Activated CD8-positive, alpha-beta T cell treated with anti-CD3 and anti-CD28 coated beads for 36 hours (primary cell): ENCODE measurements around the gene RP9. TPM values are rescaled to one million over a fixed set of nuclear protein-coding genes. Genes with fewer than 3 reads are reported as not detected.

Experiments
- ATAC-seq: fragments of 200-7000 bp; cut with Tn5 transposase; one replicate; pipeline ENCODE4 v1.10.0; 2021; ENCODE audit warnings: mild to moderate bottlenecking, moderate library complexity
- CTCF ChIA-PET: fragments of 350-600 bp; sonication (Branson Sonifier 250); formaldehyde crosslinking; loops from one replicate; lab custom pipeline; 2021; ENCODE audit warnings: antibody characterized with exemption; lab: Charles Lee
- POLR2A ChIA-PET: fragments of 350-600 bp; sonication (Branson Sonifier 250); formaldehyde crosslinking; loops from one replicate; lab custom pipeline; 2021; ENCODE audit warnings: antibody characterized with exemption; lab: Charles Lee
- DNase-seq: peaks from one replicate; pipeline ENCODE4 v3.0.0-alpha.2; 2020
- H3K27ac Mint-ChIP-seq: one replicate; pipeline ENCODE4 v1.8.0; 2021; ENCODE audit warnings: mild to moderate bottlenecking, mixed read lengths
- H3K27me3 Mint-ChIP-seq: one replicate; pipeline ENCODE4 v1.8.0; 2021; ENCODE audit warnings: mixed read lengths
- H3K36me3 Mint-ChIP-seq: one replicate; pipeline ENCODE4 v1.8.0; 2021; ENCODE audit warnings: low read depth, mixed read lengths
- H3K4me1 Mint-ChIP-seq: one replicate; pipeline ENCODE4 v1.8.0; 2021; ENCODE audit warnings: low read depth, mixed read lengths
- H3K4me3 Mint-ChIP-seq: one replicate; pipeline ENCODE4 v1.8.0; 2021; ENCODE audit warnings: mild to moderate bottlenecking, moderate library complexity, mixed read lengths
- H3K9me3 Mint-ChIP-seq: one replicate; pipeline ENCODE4 v1.8.0; 2021; ENCODE audit warnings: mixed read lengths
- CTCF ChIP-seq: fragments of 200-600 bp; IDR thresholded peaks from one replicate; pipeline ENCODE4 v1.8.0; 2022; ENCODE audit warnings: antibody characterized with exemption, mild to moderate bottlenecking
- intact Hi-C: fragments of 100-400 bp; cut with micrococcal nuclease; formaldehyde crosslinking; loops from one replicate; pipeline ENCODE4 v1.10.0; 2022
- total RNA-seq, 2 experiments: library from RNA; stranded (reverse); gene quantifications; one replicate each; pipeline ENCODE4 v1.2.3, GENCODE V29; 2021

Gene RP9
- total RNA-seq, 2 experiments from 2014 or later = 14.2 to 15.4 TPM

GRCh38 chr7:33142585-33142984 is 33.4 kb upstream of the RP9 start:
- Mint-ChIP-seq H3K36me3 (peaks cover 4% of the 10 kb centered on the region), H3K4me1 (peaks cover 3% of the 10 kb centered on the region), H3K27me3 (no peaks in the 10 kb centered on the region), H3K4me3 (no peak overlapping the region), H3K27ac (no peak overlapping the region), H3K9me3 (peaks cover 5% of the 10 kb centered on the region)
- DNase-seq = no peak
- POLR2A ChIA-PET = no interaction called here
- no peak for ATAC-seq
- CTCF ChIA-PET = no interaction called here
- TF ChIP-seq CTCF = no peak
- intact Hi-C loops = no loop called here

GRCh38 chr7:33137103-33137502 is 27.9 kb upstream of the RP9 start:
- Mint-ChIP-seq H3K36me3 (peaks cover 4% of the 10 kb centered on the region), H3K27me3 (no peaks in the 10 kb centered on the region), H3K4me1 (peaks cover 3% of the 10 kb centered on the region), H3K4me3 (no peak overlapping the region), H3K9me3 (peaks cover 6% of the 10 kb centered on the region), H3K27ac (no peak overlapping the region)
- intact Hi-C loops = no loop called here
- no peak for DNase-seq
- no peak for ATAC-seq
- ChIA-PET CTCF (no interaction called here), POLR2A (no interaction called here)
- TF ChIP-seq CTCF = no peak

GRCh38 chr7:33130184-33130583 is 21.0 kb upstream of the RP9 start:
- Mint-ChIP-seq H3K36me3 (no peaks in the 10 kb centered on the region), H3K27ac (peak overlapping the region; percentile 84), H3K4me1 (peaks cover 19% of the 10 kb centered on the region), H3K4me3 (peak overlapping the region; percentile 96), H3K9me3 (no peaks in the 10 kb centered on the region), H3K27me3 (no peaks in the 10 kb centered on the region)
- POLR2A ChIA-PET = no interaction called here
- intact Hi-C loops = no loop called here
- TF ChIP-seq CTCF = no peak
- CTCF ChIA-PET = interaction anchor here (12.6 kb wide), 1 partner anchor 20 kb away, joined by 75 read pairs; the partner anchor contains the start of gene RP9
- peak; percentile 31 for DNase-seq
- no peak for ATAC-seq

- H3K9me3 Mint-ChIP-seq = no peaks in the 10 kb centered on the region
- ChIA-PET CTCF (interaction anchor here (1.4 to 12.6 kb wide), 2 partner anchors 20 to 92 kb away, joined by 3 to 75 read pairs; partner anchors contain the start of gene RP9), POLR2A (interaction anchor here (0.6 kb wide), 1 partner anchor 352 kb away, joined by 3 read pairs; no protein-coding TSS in a partner anchor)
- no peaks in the 10 kb centered on the region for H3K27me3 Mint-ChIP-seq
- H3K27ac Mint-ChIP-seq = peak overlapping the region; percentile 84
- intact Hi-C loops = no loop called here
- H3K4me1 Mint-ChIP-seq = peaks cover 19% of the 10 kb centered on the region
- DNase-seq (peak; percentile 23), ATAC-seq (no peak)
- H3K4me3 Mint-ChIP-seq = peak overlapping the region; percentile 96
- no peak for TF ChIP-seq CTCF
- H3K36me3 Mint-ChIP-seq = no peaks in the 10 kb centered on the region
Observed at GRCh38 chr7:33129806-33130153, 20.6 kb upstream of the RP9 start.

GRCh38 chr7:33128990-33129805 is 20.0 kb upstream of the RP9 start, which contains the start of gene BBS9:
Gene BBS9 (plus strand): TSS chr7:33129564. CDS start chr7:33146253, 16,689 bp downstream.
- Mint-ChIP-seq H3K27me3 (no peaks in the 10 kb centered on the region), H3K4me1 (peaks cover 19% of the 10 kb centered on the region), H3K27ac (peak within 1 kb of the TSS; percentile 84), H3K36me3 (no peaks in the 10 kb centered on the region), H3K4me3 (peak within 1 kb of the TSS; percentile 96), H3K9me3 (no peaks in the 10 kb centered on the region)
- ChIA-PET CTCF (interaction anchor here (1.4 to 12.6 kb wide), 3 partner anchors 19 to 282 kb away, joined by 3 to 75 read pairs (median 3); partner anchors contain the start of gene RP9), POLR2A (interaction anchor here (0.6 kb wide), 1 partner anchor 351 kb away, joined by 3 read pairs; no protein-coding TSS in a partner anchor)
- no peak for TF ChIP-seq CTCF
- DNase-seq = peak; percentile 95
- intact Hi-C loops = no loop called here
- peak; percentile 98 for ATAC-seq
